Hepatic stellate cell (primary cell): ENCODE results near the gene VAPA.

ENCODE experiments used
- DNase-seq: peaks from one replicate; pipeline ENCODE4 v3.0.0; 2011; ENCODE audit warnings: low spot score

VAPA gene

GRCh38 chr18:9974279-9974915 lies 60.6 kb downstream of the VAPA start:
- DNase-seq = no peak

GRCh38 chr18:9975658-9976057 lies 61.8 kb downstream of the VAPA start:
- DNase-seq = no peak

GRCh38 chr18:9982711-9983110 lies 68.9 kb downstream of the VAPA start:
- no peak for DNase-seq

- no peak for DNase-seq
These were observed 70.3 kb downstream of the VAPA start for GRCh38 chr18:9984080-9984479.

- DNase-seq = no peak
These were observed 71.8 kb downstream of the VAPA start for GRCh38 chr18:9985641-9986040.

GRCh38 chr18:9986156-9986930 lies 72.5 kb downstream of the VAPA start:
- no peak for DNase-seq

GRCh38 chr18:9987345-9987744 lies 73.5 kb downstream of the VAPA start:
- DNase-seq = no peak

- DNase-seq = no peak
These were observed 74.1 kb downstream of the VAPA start for GRCh38 chr18:9987931-9988330.

- no peak for DNase-seq
These were observed 74.8 kb downstream of the VAPA start for GRCh38 chr18:9988665-9989064.

- DNase-seq = no peak
These were observed 75.7 kb downstream of the VAPA start for GRCh38 chr18:9989481-9989880.

- DNase-seq = no peak
These were observed 77.5 kb downstream of the VAPA start for GRCh38 chr18:9991011-9992000.

GRCh38 chr18:9992300-9992972 lies 78.6 kb downstream of the VAPA start:
- no peak for DNase-seq

- DNase-seq = no peak
These were observed 79.2 kb downstream of the VAPA start for GRCh38 chr18:9992973-9993520.

- no peak for DNase-seq
These were observed 79.8 kb downstream of the VAPA start for GRCh38 chr18:9993521-9994025.

GRCh38 chr18:9994026-9994570 lies 80.3 kb downstream of the VAPA start:
- DNase-seq = no peak

GRCh38 chr18:9994701-9995235 lies 81.0 kb downstream of the VAPA start:
- DNase-seq = no peak

- no peak for DNase-seq
These were observed 81.8 kb downstream of the VAPA start for GRCh38 chr18:9995631-9996030.

- no peak for DNase-seq
These were observed 82.3 kb downstream of the VAPA start for GRCh38 chr18:9996094-9996493.

GRCh38 chr18:9997711-9998110 lies 83.9 kb downstream of the VAPA start:
- no peak for DNase-seq

GRCh38 chr18:9998330-9998729 lies 84.5 kb downstream of the VAPA start:
- DNase-seq = no peak

- no peak for DNase-seq
These were observed 88.5 kb downstream of the VAPA start for GRCh38 chr18:10002280-10002679.
